GM19372 (cell line): ENCODE data around the gene MMP7.

Experiments used
- ATAC-seq: cut with Tn5 transposase; IDR thresholded peaks from one replicate; pipeline ENCODE4 v1.9.1; 2021; ENCODE audit warnings: mild to moderate bottlenecking, low read depth, moderate library complexity; ENCODE audit not compliant: unreplicated experiment

The MMP7 gene

DNA sequence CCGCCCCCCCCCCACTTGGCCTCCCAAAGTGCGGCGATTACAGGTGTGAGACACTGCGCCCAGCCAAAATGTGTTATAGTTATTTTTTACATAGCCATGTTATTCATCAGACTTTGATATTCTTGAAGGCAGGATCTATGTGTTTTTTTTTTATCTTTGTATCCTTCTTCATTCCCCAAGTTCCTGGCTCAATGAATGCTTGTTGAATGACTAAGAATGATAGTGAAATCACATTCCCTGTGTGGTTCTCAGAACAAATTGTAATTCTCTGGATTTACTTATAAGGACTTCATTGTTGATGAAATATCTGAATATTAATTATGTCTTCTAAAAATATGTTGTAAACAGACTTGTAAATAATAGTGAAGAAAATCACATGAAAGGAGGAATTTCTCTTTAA lies 33.5 kb downstream of the MMP7 start:
- no peak for ATAC-seq

DNA sequence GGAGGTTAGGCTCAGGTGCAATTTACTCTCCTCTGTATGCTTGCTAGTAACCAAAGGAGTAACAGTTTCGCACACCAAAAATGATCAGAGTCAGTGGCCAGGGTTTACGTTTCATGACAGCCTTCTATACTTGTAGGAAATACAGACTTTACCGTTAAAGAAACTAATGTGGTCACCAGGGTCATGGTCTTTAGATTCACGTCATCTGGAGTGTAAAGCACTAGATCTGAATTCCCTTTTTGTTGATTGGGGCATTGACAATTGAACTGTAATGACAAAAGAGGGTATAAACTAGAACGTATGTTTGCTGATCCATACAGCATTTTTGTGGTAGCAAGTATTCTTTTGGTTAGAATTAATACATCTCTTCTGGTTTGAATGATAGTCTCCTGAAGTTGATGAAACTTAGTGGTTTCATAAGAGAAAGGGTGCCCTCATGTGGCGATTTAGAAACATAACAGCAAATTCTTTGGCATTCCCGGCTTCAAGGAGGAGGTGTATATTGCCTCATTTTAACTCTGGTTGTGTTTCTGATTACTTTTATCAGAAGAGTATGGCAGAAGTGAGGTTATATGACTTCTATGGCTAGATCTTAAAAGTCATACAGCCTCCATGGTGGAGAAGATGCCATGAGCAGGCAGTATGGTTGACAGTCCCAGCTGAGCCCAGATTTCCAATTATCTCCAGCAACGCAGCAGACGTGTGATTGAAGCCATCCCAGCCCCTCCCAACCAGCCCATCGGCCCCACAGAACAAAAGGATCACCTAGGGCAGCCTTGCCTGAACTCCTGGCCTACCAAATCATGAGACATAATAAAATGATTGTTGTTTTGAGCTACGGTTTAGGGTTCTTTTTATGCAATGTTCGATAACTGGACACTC lies 35.1 kb downstream of the MMP7 start:
- peak; percentile 92 for ATAC-seq

DNA sequence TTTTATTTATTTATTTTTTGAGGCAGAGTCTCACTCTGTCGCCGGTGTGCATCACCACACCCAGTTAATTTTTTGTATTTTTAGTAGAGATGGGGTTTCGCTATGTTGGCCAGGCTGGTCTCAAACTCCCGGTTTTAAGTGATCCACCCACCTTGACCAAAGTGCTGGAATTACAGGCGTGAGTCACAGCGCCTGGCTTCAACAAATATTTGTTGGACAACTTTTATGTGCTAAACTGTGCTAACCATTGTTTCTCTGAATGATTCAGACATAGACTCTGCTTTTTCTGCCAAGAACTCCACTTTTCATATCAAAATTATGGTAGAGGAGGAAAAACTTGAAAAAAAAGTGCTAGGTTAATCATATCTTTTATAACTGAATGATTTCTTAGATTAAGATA lies 36.3 kb downstream of the MMP7 start:
- ATAC-seq = no peak

GRCh38 chr11:102493524-102493923 lies 37.0 kb downstream of the MMP7 start:
- no peak for ATAC-seq

- no peak for ATAC-seq
Observed at GRCh38 chr11:102491969-102492368, 38.6 kb downstream of the MMP7 start.

DNA sequence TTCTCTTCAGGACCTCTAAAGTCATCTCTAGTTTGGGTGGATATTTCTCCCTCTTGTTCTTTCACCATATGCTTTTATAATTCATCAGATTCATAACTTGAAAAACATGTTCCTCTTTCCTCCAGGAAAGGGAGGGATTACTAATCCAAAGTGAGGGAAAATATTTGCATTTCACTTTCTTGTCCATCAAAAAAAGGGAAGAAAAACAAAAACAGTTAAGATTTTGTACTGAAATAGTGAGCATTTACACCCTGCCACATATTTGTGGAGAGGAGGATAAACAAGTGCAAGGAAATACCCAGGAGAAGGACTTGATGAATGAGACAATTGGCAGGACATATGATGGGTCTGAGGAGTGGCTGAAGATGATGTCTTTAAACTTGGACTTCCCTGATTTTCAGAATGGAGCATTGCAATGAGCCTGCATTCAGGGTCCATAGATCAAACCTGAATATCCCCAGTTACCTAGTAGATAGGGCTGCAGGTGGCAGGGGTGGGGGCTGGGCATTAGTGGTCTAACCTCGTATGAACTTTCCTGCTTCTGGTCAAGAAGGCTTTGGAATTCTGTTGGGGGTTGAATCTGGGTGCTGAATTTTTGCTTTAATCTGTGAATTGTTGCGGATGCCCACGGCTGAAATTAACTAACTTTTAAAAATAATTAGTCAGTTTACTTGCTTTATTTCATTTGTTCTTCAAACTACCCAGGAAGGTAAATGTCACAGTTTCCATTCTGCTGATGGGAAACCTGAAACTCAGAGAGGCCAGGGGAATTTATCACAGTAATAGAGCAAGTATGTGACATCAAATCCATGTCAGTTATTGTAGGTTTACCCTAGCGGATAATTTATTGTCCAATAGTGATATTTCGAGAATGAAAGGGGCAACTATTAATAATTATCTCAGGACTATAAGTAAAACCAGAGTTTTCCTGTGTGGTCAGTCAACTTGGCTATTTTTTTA lies 41.1 kb downstream of the MMP7 start:
- ATAC-seq = no peak

DNA sequence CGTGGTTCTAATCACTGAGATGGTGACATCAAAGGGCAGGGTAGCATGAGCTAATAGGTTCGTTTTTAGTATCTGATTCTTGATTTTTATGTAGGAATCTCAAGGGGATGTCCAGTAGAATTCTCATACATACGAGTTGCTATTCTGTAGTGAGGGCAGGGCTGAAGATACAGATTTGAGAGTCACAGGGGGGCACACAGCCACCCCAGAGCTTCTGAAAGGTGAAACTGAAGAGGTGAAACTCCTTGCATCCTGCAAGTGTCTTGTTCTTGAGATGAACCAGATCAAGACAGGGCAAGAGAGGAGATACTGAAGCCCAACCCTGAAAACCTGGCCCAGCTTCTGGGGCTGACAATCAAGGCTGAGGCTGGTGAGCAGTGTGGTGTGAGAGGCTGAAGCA lies 42.3 kb downstream of the MMP7 start:
- ATAC-seq = peak; percentile 59

DNA sequence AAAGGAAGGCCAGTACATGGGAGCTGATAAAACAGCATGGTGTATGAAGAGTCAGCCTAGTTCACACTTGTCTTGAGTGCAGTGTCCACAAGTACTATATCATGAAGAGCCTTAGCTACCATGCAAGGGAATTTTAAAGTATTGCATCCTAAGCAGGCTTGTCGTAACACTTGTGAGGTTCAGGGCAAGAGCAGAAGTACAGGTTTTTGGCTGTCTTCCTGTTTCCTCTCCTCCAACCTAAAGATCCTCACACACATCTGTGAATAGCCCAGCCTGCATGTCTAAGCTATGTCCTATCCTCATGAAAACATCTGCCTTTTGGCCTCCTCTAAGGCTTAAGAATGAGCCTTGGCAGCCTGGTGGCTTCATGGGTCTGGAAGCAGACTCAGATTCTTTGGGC lies 43.3 kb downstream of the MMP7 start:
- ATAC-seq = no peak

DNA sequence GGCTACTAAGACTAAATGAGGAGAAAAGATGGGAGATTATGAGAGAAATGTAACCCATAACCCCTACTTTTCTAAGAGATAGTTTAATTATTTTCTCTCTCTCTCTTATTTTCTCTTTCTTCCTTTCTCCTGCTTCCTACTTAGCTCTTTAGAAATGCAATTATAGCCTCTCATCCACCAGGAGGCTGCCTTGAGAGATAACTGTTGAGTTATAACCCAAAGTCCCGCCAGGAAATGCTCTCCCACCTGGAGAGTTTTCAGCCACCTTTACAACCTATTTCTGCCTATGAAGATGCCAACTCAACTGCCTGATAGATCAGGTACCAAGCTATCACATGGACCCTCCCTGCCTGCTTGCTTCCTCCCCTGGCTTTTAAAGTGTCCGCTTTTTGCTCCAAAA lies 44.0 kb downstream of the MMP7 start:
- ATAC-seq = no peak

- no peak for ATAC-seq
Observed at GRCh38 chr11:102485095-102485722, 45.3 kb downstream of the MMP7 start.

GRCh38 chr11:102482433-102482832 lies 48.1 kb downstream of the MMP7 start:
- no peak for ATAC-seq

GRCh38 chr11:102479733-102480132 lies 50.8 kb downstream of the MMP7 start:
- no peak for ATAC-seq

- no peak for ATAC-seq
Observed at GRCh38 chr11:102478673-102479299, 51.8 kb downstream of the MMP7 start.

- no peak for ATAC-seq
Observed at GRCh38 chr11:102476812-102477211, 53.7 kb downstream of the MMP7 start.

GRCh38 chr11:102476069-102476468 lies 54.5 kb downstream of the MMP7 start:
- no peak for ATAC-seq

DNA sequence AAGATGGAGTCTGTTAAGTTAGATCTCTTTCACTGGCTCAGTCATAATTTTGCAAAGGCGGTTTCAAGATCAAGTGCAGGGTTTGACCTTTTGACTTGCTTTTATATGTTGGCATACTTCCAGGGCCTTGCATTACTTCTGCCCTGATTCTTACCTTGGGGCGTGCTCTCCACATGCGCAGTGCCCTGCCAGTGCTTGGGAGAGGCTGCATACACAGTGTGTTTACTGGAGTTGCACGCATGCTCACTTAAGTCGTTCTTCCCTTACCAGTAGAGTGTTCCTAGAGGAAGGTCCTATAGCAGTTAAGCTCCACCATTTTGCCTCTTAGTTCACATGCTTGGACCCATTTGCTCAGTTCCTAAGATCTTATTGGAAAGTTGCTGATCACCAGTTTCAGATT lies 57.0 kb downstream of the MMP7 start:
- no peak for ATAC-seq

- no peak for ATAC-seq
Observed at GRCh38 chr11:102472127-102472526, 58.4 kb downstream of the MMP7 start.

- ATAC-seq = no peak
Observed at GRCh38 chr11:102471474-102471873, 59.1 kb downstream of the MMP7 start.
